AG09309 (cell line): Measurements from ENCODE around the gene ESYT1.

Experiments used
- DNase-seq: peaks from one replicate; pipeline ENCODE4 v3.0.0-alpha.2; 2010; ENCODE audit warnings: low read depth
- H3K4me3 ChIP-seq: 2 replicates; pipeline ENCODE4 v1.5.1; 2011; ENCODE audit warnings: mild to moderate bottlenecking, low read depth, low read length, moderate library complexity; ENCODE audit not compliant: control insufficient read depth
- TF ChIP-seq, protein P1 (sequence below): IDR thresholded peaks from 2 replicates; pipeline ENCODE4 v1.5.1; 2011; ENCODE audit warnings: mild to moderate bottlenecking, low read depth, low read length, inconsistent platforms; ENCODE audit not compliant: insufficient read depth, control insufficient read depth; ENCODE audit errors: missing control alignments

ESYT1 gene

DNA sequence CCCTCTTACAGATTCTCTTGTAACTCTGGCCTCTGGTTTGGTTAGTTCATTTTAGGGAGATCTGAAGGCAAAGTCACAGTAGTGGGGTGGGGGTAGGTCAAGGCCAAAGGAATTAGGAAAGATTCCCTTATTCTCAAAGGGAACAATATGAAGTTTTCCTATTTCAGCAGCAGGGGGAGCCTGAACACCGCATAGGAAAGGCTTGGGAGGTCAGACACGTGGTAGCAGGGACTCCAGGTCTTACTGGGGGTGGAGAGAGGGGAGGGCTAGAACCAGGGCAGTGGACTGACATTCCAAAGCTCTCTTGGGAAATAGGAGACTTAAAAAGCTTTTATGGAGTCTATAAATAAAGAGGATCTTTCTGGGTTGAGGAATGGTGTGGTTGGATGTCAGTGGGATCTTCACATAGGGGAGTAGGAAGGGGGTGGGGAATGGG is 8.7 kb upstream of the ESYT1 start:
- TF ChIP-seq, protein P1, sequence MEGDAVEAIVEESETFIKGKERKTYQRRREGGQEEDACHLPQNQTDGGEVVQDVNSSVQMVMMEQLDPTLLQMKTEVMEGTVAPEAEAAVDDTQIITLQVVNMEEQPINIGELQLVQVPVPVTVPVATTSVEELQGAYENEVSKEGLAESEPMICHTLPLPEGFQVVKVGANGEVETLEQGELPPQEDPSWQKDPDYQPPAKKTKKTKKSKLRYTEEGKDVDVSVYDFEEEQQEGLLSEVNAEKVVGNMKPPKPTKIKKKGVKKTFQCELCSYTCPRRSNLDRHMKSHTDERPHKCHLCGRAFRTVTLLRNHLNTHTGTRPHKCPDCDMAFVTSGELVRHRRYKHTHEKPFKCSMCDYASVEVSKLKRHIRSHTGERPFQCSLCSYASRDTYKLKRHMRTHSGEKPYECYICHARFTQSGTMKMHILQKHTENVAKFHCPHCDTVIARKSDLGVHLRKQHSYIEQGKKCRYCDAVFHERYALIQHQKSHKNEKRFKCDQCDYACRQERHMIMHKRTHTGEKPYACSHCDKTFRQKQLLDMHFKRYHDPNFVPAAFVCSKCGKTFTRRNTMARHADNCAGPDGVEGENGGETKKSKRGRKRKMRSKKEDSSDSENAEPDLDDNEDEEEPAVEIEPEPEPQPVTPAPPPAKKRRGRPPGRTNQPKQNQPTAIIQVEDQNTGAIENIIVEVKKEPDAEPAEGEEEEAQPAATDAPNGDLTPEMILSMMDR, result peak; percentile 81
- peak; percentile 92 for DNase-seq
- H3K4me3 ChIP-seq, result no peak overlapping the region

DNA sequence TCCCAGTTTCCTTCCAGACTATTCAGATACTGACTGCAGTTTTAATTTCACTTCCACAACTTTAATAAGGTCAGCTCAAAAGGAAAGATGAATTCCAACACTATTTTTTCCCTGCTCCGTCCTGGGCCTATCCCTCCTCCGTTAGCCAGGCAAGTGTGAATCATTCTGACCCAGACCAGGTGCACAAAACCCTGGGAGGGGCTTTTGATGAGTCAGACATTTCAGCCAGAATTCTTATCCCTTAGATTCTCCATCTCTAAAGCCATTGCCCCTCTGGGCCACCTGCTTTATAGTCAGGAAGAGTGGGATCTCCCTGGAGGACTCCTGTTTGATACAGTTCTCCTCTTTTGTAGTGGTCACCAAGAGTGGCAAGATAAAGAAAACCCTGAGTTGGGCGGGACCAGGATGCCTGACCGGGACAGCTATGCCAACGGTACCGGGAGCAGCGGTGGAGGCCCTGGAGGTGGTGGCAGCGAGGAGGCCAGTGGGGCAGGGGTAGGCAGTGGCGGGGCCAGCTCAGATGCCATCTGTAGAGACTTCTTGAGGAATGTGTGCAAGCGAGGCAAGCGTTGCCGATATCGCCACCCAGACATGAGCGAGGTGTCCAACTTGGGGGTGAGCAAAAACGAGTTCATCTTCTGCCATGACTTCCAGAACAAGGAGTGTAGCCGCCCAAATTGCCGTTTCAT is 7.8 kb upstream of the ESYT1 start:
- no peak overlapping the region for H3K4me3 ChIP-seq
- TF ChIP-seq, protein P1, result no peak
- DNase-seq, result no peak

DNA sequence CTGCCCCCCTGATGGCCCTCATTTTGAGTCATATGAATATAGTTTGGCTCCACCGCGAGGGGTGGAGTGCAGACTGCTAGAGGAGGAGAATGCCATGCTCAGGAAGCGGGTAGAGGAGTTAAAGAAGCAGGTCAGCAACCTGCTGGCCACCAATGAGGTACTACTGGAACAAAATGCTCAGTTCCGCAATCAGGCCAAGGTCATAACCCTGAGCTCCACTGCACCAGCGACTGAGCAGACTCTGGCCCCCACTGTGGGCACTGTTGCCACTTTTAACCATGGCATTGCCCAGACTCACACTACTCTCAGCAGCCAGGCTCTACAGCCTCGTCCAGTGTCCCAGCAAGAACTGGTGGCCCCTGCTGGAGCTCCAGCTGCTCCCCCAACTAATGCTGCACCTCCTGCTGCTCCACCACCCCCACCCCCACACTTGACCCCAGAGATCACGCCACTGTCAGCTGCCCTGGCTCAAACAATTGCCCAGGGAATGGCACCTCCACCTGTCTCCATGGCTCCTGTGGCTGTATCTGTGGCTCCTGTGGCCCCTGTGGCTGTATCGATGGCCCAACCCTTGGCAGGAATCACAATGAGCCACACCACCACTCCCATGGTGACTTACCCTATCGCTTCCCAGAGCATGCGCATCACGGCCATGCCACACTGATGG is 6.7 kb upstream of the ESYT1 start:
- DNase-seq, result no peak
- TF ChIP-seq, protein P1, result no peak
- no peak overlapping the region for H3K4me3 ChIP-seq

DNA sequence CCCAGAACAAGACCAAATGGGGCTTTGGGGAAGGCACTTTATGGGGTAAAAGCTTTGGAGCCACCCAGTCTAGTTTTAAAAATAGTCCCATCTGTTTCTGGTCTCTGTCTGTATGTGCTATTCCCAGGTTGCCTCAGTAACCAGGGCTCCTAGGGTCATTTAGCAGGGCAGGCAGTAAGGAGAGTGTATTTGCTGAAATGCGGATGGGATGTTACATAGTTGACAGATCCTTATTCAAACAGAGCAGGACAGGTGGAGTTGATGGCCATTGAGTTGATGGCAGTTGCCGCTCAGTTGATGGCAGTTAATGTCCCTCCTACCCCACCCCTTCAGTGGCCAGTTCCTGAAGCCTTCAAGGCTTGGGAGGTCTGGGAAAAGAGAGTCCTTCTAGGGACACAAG is 5.4 kb upstream of the ESYT1 start:
- no peak for DNase-seq
- no peak overlapping the region for H3K4me3 ChIP-seq
- TF ChIP-seq, protein P1, result no peak

DNA sequence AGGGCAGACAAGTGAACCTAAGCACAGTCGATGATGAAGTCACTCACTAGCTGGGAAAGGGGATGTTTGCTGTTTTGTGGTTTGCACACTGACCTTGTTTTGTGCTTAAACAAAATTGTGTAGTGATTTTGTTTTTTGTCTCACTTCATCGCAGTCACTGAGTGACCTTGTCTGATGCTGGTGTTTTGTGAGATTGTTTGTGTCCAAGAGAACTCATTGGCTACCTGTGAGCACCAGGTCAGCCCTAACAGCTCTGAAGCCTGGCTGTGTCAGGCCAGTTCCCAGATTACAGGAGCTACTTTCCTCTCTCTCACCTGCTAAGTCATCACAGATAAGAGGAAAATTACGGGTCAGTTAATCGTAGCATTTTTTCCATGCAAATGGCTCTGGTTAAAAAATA is 3.9 kb upstream of the ESYT1 start:
- no peak overlapping the region for H3K4me3 ChIP-seq
- DNase-seq, result no peak
- TF ChIP-seq, protein P1, result no peak

DNA sequence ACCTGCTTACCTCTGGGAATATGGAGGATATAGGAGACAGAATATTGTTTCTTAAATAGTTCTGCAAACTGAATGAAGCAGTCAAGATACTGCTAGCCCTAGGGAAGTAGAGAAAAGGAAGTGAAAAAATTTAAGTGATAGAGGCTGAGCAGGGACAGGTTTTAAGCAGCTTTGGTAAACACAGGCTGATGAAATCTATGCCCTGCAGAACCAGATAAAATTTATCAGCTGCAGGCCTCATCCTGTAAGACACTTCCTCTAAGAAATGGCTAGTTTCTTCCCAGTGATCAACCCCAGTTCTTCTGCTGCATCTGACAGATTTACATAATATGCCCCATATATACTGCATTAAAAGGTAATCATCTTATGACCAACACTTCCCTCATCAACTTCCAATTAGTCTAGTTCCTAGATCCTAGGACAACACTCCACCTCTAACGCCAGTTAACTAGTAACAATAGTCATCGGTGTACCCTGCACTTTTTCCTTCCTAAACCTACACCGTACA is 1.3 kb upstream of the ESYT1 start:
- no peak for DNase-seq
- TF ChIP-seq, protein P1, result no peak
- H3K4me3 ChIP-seq, result no peak overlapping the region
